Measurements from ENCODE around the gene LGALS9. TPM values are rescaled to one million over a fixed set of nuclear protein-coding genes. Genes with fewer than 3 reads are reported as not detected.

LGALS9 gene
- total and polyA plus RNA-seq, 4 donors: 19.8 to 228 (median 116) TPM

DNA sequence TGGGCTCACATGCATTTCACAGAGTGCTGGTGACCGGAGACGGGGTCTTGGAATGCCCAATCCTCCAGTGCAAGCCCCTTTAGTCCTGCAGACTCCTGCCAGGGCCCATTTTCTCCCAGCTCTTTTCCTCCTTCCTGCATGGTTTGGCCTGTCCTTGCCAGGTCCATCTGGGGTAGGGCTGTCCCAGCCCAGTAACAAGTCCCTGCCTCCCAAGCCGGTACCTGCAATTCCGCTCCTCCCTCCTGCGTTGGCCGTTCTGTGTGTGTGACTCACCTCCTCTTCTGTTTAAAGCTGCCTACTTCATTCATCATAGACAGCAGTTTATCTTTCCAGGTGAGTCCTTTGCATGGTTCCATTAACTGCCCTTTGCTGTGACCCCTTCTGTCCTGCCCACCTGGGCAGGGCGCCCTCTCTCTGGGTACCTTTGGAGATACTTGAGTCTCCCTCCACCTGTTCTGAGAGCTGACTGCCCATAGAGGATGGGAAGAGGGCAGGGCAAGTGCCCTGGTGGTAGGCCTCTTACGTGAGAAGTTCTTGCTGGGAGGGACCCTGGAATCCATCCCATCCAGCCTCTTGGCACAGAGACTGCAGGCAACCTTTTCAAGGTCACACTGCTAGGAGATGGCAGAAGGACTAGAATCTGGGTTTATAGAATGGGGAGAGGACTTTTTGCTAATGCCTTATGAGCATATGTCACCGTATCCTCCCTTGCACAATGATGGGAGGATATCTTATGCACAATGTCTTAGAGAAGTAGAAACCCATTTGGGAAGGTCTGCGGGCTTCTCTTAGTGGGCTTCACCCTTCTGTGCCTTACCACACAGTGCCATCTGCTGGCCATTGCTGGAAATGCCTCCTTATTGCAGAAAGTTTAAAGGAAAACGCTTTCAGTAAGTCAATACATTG, 29.7 kb upstream of the LGALS9 start:
- Histone ChIP-seq H3K4me1 (ENCODE audit: control insufficient read depth in 5 of 5, insufficient read depth in 5 of 5, low read length in 5 of 5) (peaks cover 0 to 9% (median 3%) of the 10 kb centered on the region in 5 donors), H3K27me3 (ENCODE audit: control insufficient read depth in 3 of 3, insufficient read depth in 3 of 3, low read length in 2 of 3) (no peaks in the 10 kb centered on the region), H3K36me3 (ENCODE audit: control insufficient read depth in 4 of 4, insufficient read depth in 4 of 4, low read length in 4 of 4) (peaks cover 0 to 36% (median 30%) of the 10 kb centered on the region in 4 donors), H3K4me3 (no peak overlapping the region), H3K27ac (ENCODE audit: low read depth in 1 of 2, low read length in 1 of 2) (no peak overlapping the region), H3K9ac (ENCODE audit: insufficient read depth in 1 of 2, low read length in 2 of 2) (no peak overlapping the region), H3K9me3 (ENCODE audit: control insufficient read depth in 4 of 4, insufficient read depth in 3 of 4, low read length in 3 of 4) (no peaks in the 10 kb centered on the region)
- ATAC-seq (ENCODE audit: insufficient read depth, low FRiP score) (no peak), DNase-seq (peak; percentile 89 to 92 (median 92))
- 68% methylated on average over 11 of the region's 11 CpGs for WGBS, 2 donors
- TF ChIP-seq, protein P1, sequence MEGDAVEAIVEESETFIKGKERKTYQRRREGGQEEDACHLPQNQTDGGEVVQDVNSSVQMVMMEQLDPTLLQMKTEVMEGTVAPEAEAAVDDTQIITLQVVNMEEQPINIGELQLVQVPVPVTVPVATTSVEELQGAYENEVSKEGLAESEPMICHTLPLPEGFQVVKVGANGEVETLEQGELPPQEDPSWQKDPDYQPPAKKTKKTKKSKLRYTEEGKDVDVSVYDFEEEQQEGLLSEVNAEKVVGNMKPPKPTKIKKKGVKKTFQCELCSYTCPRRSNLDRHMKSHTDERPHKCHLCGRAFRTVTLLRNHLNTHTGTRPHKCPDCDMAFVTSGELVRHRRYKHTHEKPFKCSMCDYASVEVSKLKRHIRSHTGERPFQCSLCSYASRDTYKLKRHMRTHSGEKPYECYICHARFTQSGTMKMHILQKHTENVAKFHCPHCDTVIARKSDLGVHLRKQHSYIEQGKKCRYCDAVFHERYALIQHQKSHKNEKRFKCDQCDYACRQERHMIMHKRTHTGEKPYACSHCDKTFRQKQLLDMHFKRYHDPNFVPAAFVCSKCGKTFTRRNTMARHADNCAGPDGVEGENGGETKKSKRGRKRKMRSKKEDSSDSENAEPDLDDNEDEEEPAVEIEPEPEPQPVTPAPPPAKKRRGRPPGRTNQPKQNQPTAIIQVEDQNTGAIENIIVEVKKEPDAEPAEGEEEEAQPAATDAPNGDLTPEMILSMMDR (IDR thresholded peaks at IDR 0.05; ENCODE audit: control extremely low read depth, extremely low read depth): peak; percentile 90

DNA sequence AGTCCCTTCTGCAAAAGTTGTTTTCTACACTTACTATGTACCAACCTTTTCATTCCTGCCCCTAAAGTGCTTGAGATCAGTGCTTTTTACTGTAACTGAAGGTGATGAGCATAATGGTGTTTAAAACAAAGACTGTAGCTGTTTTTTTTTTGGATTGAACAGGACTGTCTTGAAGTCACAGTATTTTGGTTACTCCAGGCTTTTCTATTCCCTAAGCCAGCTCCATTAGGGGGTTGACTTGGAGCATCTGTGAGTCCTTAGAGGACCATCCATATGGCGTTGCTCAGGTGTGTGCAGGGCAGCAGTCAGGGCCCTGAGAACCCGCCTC, 29.0 kb upstream of the LGALS9 start:
- Histone ChIP-seq H3K4me3 (no peak overlapping the region), H3K9me3 (ENCODE audit: control insufficient read depth in 4 of 4, insufficient read depth in 3 of 4, low read length in 3 of 4) (no peaks in the 10 kb centered on the region), H3K27ac (ENCODE audit: low read depth in 1 of 2, low read length in 1 of 2) (no peak overlapping the region), H3K27me3 (ENCODE audit: control insufficient read depth in 3 of 3, insufficient read depth in 3 of 3, low read length in 2 of 3) (no peaks in the 10 kb centered on the region), H3K36me3 (ENCODE audit: control insufficient read depth in 4 of 4, insufficient read depth in 4 of 4, low read length in 4 of 4) (peaks cover 0 to 35% (median 31%) of the 10 kb centered on the region in 4 donors), H3K4me1 (ENCODE audit: control insufficient read depth in 5 of 5, insufficient read depth in 5 of 5, low read length in 5 of 5) (peaks cover 0 to 3% (median 0%) of the 10 kb centered on the region in 5 donors), H3K9ac (ENCODE audit: insufficient read depth in 1 of 2, low read length in 2 of 2) (no peak overlapping the region)
- TF ChIP-seq, protein P1 (IDR thresholded peaks at IDR 0.05; ENCODE audit: control extremely low read depth, extremely low read depth): no peak
- ATAC-seq (ENCODE audit: insufficient read depth, low FRiP score) (no peak), DNase-seq (no peak)
- 83 to 85% methylated on average over 2 of the region's 2 CpGs for whole genome bisulfite sequencing, 2 donors

DNA sequence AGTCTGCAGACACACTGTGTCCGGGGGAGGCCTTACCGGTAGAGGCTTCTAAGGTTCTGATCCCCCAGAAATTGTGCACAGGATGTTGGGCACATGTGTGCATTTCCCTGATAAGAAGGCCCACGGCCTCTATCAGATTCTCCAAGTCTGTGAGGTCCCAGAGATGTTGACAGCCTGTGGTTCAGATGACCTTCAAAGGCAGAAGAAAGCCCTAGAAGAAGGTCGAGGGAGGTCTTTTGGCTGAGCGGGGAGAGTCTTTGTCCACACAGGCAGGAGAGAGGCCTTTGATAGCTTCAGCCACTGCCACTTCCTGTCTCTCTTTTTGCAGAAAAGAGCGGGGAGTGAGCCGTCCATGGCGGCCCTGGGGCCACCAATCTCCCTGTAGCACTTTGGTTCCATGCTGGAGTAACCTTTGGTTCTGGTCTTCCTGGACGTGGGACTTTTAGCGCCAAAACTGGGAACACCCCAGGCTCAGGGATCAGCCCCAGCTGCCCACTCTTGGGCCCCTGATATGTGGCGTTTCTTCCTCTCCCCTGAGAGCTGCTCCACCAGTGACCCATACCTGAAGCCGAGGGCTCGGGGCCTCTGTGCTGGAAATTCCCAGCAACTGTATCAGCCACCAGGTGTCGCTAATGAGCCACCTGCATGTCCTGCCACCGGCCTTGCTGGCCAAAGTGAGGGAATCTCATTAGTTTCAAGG, 28.1 kb upstream of the LGALS9 start:
- peaks cover 0 to 34% (median 25%) of the 10 kb centered on the region in 4 donors for H3K36me3 ChIP-seq (ENCODE audit: control insufficient read depth in 4 of 4, insufficient read depth in 4 of 4, low read length in 4 of 4)
- peak; percentile 59 for ATAC-seq (ENCODE audit: insufficient read depth, low FRiP score)

More for the DNA sequence above, 28.1 kb upstream of the LGALS9 start:
- no peak overlapping the region for H3K27ac ChIP-seq (ENCODE audit: low read depth in 1 of 2, low read length in 1 of 2)
- no peaks in the 10 kb centered on the region for H3K27me3 ChIP-seq (ENCODE audit: control insufficient read depth in 3 of 3, insufficient read depth in 3 of 3, low read length in 2 of 3)
- DNase-seq: peak; percentile 68 to 76 (median 76)
- no peaks in the 10 kb centered on the region for H3K9me3 ChIP-seq (ENCODE audit: control insufficient read depth in 4 of 4, insufficient read depth in 3 of 4, low read length in 3 of 4)
- TF ChIP-seq, protein P1 (IDR thresholded peaks at IDR 0.05; ENCODE audit: control extremely low read depth, extremely low read depth): peak; percentile 85
- H3K4me3 ChIP-seq: no peak overlapping the region
- H3K4me1 ChIP-seq (ENCODE audit: control insufficient read depth in 5 of 5, insufficient read depth in 5 of 5, low read length in 5 of 5): no peaks in the 10 kb centered on the region
- WGBS, 2 donors: 38 to 46% methylated on average over 15 of the region's 15 CpGs
- H3K9ac ChIP-seq (ENCODE audit: insufficient read depth in 1 of 2, low read length in 2 of 2): no peak overlapping the region

Measured in lung (tissue), 12 donors.